ENCODE results near the gene QPCTL.

The QPCTL gene

DNA sequence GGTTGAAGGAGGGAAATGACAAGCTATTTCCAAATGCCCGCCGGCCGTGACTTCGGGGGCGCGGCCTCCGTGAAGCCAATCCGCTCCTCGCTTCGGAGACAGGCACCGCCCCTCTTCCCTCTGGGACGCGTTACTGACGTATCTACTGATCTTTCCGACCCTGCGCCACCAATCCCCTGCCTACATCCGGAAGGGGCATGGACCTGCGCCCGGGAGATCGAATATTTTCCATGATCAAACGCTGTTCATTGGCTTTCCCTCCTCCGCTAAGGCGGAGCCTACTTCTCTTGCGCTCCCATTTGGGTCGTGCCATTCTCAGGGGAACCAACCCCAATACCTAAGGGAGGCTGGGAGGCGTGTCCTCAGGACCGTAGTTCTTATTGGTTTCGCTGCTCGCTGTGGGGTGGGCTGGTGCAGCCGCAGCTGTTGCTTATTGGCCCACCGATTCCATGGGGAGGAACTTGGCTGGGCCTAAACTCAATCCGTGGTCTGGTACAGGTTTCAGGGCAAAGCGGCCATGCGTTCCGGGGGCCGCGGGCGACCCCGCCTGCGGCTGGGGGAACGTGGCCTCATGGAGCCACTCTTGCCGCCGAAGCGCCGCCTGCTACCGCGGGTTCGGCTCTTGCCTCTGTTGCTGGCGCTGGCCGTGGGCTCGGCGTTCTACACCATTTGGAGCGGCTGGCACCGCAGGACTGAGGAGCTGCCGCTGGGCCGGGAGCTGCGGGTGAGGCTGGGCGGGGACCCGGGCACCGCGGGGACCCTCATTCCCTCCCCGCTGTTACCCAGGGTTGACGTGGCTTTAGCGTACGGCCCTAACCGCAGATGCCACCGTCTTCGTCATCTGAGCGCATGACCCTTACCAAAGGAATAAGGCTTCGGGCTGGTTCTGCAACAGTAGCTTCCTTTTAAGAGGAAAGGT lies at the start of gene QPCTL:
Gene QPCTL (plus strand): TSS at position 480 of the 919 bp plus-strand sequence. CDS start 38 bp downstream, at position 518.
- peak; percentile 98 for DNase-seq

DNA sequence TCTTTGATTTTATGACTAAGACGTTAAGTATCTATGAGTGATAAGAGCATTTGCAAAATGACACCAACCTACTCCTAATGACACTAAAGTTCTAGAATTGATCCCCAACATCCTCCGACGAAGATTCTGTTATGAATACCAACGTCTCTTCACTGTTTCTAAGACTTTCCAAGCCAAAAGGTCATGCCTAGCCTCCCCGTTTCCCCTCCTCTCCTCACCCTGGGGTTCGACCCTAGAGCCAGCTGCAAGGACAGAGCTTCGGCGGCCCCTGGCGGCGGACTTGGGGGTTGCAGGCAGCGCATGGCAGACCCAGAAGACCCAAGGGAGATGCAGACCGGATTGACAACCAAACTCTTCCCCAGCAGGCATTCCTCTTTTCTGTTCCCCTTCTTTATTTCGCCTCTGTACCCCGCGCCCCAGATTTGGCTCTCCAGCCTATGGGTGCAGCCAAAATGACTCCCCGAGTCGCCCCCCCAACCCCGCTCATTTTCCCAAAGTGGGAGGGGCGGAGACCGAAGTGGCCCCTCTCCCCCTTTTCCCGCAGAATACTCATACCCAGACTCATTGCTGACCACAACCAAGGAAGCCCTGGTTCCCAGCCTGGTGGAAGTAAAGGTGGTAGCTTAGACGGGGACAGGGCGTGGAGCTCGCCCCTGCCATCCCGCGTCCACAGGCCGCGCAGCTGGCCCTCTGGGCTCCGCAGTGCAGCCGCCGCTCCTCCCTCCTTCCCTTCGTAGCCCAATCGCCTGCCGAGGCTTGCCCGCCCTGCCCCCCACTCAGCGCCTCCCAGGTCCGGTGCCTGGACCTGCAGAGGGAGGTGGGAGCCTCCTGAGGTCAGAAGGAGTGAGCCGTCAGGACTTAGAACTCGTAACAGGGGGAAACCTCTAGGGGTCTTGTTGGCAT lies 49.2 kb upstream of the QPCTL start:
- peak; percentile 92 for DNase-seq

DNA sequence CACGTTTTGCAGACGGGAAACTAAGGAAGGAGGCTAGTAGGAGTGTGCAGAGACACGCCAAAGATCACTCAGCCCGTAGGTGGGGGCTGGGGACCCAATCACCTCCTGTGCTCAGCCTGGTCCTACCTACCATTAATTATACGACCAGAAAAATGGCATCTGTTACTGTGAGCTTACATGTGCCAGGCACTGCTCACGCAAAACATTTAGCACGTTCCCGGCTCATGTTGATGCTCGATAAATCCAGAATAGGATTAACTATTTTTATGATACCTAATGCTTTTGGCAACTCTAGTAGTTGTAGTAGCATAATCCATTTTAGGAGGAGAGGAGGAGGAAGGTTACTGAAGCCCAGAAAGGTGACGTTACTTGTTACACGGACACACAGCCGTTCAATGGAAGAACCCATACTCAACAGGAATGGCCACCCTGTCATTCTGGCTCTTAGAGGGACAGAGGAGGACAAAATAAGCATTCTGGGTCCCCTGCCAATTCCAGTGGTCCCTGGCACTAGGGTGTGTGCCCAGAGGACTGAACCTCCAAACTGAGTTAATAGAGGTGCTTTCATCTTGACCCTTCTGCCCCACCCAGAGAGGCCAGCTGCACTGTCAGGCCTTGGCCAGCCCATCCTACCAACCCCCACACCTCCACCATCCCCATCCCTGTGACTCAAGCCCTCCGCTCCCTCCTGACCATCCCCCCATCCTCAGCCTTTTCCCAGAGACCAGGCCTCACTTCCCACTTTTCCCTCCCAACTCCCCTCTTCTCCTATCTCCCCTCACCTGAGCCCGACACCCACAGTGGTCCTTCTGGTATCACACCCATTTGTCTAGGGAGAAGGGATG lies 48.3 kb upstream of the QPCTL start:
- no peak for DNase-seq

DNA sequence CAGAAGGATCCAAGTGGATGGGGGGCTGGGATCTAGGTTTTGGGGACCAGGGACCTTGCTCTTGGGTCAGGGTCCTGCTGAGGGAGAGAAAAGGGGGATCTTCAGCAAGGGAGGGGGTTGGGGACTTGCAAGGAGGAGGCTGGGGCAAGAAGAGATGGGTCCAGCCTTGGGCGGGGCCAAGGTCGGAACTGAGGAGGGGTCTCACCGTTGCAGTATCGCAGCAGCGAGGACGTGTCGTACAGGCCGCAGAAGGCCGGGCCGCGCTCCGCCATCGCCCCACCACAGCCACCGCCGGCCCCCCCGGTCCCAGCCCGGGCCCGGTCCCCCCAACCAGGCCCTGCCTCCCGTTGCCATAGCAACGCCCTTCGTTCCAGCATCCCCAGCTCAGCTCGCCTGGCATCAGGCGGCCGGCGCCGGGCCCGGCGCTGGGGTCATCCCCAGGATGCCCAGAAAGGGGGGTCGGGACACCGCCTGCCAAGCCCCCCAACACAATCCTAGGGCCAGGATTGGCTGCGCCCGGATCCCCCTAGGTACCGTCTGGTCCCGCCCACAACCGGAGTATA lies 47.3 kb upstream of the QPCTL start:
- DNase-seq, result no peak

DNA sequence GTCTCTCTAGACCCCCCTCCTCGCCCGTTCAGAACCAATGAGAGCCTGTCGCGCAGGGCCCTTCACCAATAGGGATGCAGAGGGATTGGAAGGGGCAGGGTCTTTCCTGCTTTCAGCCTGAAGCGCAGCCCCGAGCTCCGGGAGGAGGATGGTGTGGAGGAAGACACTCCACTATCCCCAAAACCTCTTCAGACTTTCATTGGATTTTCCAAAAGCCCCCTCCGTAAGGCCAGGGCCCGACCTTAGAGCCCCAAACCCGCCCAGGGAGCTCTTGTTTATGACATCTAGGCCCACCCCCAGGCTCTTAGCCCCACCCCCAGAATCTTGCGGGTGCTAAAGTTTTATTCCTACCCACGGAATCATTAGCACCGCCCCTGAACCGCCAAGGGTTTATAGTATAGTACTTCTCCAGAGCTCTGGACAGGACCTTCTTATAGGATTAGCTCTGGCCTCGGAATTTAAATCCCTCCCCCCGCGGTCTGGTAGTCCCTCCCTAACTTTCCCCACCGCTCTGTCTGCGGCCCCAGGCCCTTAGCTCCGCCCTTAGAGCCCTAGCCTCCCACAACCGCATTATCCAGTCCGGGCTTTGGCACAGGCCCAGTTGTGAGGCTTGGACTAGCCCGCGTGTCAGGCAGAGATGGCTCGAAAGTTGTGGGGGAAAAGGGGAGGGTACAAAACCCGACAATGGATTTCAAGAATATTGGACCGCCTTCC lies 46.7 kb upstream of the QPCTL start:
- DNase-seq, result peak; percentile 90

DNA sequence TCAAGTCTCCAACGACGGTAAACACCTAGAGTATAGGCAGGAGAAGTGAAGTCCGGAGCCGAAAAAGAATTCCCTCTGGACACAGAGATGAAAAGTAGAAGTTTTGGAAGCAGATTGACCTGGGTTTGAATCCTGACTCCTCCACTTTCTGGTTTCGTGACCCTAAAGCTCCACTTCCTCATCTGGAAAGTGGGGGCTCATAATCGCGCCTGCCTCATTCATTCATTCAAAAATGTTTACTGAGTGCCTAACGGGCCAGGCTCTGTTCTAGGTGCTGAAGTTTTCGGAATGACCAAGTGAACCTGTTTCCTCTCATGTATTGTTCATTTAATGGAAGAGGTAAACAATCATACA lies 46.1 kb upstream of the QPCTL start:
- DNase-seq, result no peak

DNA sequence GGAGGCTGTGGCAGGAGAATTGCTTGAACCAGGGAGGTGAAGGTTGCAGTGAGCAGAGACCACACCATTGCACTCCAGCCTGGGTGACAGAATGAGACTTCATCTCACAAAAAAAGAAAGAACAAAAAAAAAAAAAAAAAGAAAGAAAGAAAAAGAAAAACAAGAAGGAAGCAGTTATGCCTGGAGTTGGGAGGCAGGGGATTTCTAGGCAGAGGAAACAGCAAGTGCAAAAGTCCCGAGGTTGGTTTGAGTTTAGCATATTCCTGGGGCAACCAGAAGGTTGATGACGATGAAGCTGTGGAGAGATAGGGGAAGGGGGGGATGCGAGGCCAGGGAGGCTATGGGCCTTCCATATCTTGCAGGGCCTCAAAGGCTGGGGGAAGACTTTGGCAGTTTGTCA lies 41.7 kb upstream of the QPCTL start:
- DNase-seq, result no peak

DNA sequence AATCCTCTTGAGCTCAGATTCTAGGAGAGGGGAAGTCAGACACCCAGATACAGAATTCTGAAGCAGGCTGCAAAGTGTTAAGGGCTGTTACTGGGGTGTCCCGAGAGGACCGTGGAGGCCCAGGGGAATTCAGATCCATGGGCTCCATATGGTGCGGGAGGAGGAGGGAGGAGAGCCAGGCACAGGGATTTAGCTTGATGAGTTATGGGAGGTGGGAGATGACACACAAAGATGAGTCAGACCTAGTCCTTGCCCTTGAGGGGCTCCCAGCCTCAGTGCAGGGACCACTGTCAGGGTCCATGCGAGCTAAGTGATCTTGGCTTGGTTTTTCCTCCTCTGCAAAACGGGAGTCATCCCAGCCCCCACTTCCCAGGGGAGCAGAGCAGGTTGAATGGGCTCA lies 38.8 kb upstream of the QPCTL start:
- no peak for DNase-seq

DNA sequence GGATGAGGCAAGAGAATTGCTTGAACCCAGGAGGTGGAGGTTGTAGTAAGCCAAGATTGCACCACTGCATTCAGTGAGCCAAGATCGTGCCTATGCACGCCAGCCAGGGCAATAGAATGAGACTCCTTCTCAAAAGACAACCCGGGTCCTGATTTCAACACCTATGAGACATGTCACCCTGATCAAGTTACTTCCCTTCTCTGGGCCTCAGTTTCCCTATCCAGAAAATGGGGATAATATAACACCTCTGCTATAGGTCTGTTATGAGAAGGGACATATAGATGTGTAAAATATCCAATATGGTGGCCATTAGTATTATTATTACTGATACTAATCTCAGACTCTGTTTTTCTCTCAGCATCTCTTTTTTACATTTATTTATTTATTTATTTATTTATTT lies 37.4 kb upstream of the QPCTL start:
- no peak for DNase-seq

DNA sequence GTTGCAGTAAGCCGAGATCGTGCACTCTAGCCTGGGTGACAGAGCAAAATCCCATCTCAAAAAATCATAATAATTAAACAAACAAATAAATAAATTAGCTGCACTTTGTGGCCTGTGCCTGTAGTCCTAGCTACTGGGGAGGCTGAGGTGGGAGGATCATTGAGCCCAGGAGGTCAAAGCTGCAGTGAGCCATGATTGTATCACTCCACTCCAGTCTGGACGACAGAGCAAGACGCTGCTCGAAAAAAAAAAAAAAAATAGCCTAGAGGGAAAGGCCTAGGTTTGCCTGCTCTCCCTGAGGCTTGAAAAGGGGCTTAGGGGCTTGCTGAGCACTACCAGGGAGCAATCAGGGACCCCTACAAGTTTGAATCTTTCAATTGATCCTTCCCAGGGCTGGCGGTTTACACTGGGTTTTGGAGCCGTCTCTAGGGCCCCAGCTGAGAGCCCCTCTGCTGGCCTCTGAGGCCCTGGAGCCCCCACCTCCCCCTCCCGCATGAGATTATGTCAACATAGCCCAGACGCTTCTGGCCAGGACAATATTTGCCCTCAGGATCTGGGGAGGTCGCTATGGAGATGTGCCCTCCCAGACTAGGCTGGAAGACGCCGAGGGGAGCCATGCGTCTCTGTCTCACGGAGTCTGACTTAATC lies 34.8 kb upstream of the QPCTL start:
- no peak for DNase-seq

DNA sequence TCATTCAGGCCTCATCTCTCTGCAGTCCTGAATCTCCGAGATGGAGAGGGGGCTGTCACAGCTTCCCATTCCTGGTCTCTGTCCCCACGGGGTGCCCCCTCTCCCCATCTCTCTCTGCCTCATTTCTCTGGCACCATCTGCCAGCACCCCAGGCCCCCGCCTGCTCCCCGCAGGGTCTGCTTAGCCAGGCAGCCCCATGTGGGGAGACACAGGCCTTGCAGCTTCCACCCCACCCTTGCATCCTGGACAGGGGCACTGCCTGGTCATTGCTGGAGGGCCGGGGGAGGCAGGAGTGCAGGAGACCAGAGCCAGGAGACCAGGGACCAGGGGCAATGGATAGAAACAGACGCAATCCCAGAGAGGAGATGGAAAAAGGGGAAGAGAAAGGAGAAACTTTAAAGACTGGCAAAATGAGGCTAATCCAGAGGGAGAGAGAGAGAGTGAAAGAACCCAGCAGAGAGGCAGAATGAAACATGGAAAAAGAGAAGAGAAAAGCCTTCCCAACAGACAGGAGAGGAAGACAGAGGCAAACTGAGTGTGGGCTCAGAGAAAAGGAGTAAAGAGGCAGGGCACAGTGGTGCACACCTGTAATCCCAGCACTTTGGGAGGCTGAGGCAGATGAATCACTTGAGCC lies 33.3 kb upstream of the QPCTL start:
- DNase-seq, result no peak

DNA sequence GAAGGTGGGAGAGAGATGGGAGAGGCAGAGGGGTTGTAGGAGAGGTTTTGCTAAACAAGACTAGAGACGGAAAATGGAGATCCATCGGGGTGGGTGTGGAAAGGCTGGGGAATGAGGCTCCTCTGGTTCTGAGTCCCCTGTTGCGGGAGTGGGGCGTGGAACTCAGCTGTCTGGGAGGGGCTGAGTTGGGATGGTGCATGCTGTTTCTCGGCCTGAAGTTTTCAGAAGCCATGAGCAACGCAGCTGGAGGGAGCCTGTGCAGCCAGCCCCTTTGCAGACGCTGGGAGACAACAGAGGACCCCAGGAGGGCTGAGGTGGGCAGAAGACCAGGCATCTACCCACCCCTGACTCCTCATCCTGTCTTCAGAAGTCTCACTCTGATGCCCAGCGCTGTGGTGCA lies 31.8 kb upstream of the QPCTL start:
- DNase-seq, result no peak

DNA sequence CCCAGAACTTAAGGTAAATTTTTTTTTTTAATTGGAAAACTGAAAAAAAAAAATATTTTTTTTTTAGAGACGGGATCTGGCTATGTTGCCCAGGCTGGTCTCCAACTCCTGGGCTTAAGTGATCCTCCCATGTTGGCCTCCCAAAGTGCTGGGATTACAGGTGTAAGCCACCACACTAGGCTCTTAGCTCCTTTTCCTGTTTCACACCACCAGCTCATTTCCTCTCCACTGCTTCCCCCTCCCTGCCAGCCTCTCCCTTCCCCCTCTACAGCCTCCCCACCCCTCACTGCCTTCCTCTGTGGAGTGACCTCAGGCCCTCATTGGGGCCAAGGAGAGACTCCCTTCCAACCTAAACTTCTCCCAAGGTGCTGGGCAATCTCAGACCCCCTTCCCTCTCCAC lies 28.7 kb upstream of the QPCTL start:
- DNase-seq, result no peak

DNA sequence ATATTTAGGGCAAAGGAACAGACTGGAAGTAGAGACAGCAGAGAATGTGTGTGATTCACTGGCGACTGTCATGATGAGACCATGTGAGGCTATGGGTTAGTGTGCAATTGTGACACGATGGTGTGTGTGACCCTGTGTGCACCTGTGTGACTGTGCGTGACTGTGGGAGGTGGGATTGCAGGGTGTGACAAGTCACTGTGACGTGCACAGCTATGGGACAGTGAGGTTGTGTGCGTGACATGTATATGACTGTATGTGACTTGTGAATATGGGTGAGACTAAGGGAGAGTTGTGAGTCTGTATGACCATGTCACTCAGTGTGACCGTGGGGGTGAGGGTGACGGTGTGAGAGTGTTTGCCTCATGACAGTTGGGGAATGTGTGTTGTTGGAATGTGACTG lies 27.9 kb upstream of the QPCTL start:
- no peak for DNase-seq

DNA sequence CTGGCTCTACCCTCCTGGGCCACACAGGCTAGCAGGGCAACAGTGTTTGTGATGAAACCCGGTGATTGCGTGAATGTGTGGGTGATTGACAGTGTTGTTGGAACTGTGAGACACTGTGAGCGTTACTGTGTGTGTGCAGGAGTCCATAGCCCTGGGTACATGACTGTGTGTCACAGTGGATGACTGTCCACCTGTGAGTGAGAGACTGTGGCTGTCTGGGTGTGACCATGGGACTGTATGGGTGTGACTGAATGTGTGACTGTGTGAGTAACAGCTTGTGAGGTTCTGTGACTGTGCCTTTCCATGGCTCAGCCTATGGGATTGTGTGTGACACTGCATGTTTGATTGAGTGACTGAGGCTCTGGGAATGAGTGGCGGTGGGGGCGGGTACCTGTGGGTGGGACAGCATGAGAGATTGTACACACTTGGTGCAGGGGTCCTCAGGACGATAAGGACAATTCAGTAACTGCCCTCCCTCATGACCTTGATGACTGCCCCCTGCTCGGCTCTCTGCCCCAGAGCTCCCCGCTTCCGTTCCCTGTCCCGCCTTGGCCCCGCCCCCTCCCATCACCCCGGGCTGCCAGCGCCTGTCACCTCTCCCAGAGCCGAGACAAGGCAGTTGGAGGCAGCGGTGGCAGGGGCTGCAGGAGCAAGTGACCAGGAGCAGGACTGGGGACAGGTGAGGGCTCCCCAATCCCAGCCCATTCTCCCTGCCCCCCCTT lies 24.7 kb upstream of the QPCTL start, which contains the start of gene GIPR:
Gene GIPR (plus strand): TSS at position 602 of the 722 bp plus-strand sequence. CDS start 1,300 bp downstream, outside the sequence.
- DNase-seq, result peak; percentile 60

DNA sequence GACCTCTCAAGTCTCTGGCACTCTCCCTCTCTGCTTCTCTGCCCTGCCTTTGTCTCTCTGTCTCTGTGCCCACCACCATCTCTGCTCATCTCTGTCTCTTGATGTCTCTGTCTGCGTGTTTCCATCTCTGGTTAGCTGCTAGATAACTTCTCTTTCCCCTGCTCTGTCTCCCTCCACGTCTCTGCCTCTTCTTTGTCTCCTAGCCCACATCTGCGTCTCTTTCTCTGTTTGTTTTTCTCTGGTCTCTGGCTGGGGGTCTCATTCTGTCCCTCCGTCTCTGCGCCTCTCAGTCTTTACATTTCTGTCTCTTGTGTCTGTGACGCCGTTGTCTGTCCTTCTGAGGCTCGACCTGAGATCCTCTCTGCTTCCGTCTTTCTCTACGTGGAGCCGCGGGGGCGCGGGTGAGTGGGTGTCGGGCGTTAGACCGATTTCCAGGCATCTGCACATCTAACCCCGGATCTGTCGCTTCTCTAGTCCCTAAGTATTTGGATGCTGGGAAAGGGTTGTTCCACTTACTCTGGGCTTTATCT lies 24.1 kb upstream of the QPCTL start:
- DNase-seq, result peak; percentile 34

DNA sequence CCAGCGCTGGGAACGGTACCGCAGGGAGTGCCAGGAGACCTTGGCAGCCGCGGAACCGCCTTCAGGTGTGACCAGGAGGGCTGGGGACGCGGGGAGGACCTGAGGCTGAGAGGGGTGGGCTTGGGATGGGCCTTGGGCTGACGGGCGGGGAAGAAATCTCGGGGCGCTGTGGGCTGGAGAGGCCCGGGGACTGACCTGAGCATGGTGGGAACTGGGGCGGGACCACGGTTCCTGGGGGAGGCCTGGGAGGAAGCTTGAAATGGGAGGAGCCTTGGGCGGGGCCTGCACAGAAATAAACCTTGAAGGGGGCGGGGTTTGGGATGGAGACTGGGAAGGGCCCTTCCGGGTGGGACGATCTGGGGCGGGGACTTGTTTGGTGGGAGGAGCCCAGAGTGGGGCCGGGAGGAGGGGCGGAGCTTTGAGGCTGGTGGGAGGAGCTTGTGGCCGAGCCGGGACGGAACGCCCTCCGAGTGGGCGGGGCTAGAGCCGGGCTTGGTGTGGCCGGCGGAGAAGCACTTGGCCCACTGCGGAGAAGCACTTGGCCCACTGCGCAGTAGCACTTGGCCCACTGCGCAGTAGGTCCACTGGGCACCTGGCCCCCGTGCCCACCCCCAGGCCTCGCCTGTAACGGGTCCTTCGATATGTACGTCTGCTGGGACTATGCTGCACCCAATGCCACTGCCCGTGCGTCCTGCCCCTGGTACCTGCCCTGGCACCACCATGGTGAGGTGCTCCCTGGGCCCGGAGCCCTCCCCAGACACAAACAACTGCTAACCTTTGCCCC lies 21.6 kb upstream of the QPCTL start:
- DNase-seq, result peak; percentile 60

DNA sequence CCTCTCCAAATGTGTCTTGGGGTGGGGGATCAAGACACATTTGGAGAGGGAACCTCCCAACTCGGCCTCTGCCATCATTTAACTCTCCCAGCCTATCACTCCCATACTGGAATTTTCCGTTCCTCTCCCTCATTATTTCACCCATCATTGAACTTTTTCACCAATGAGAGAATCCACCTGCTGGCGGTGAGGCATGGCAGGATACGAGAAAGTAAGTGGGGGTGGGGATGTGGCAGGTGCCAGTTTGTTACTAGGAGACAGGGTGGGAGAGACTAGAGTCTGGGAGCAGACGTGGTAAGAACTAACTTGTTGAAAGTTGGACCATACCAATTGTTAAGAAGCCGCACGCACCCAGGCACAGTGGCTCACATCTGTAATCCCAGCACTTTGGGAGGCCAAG lies 17.5 kb upstream of the QPCTL start:
- DNase-seq, result no peak

DNA sequence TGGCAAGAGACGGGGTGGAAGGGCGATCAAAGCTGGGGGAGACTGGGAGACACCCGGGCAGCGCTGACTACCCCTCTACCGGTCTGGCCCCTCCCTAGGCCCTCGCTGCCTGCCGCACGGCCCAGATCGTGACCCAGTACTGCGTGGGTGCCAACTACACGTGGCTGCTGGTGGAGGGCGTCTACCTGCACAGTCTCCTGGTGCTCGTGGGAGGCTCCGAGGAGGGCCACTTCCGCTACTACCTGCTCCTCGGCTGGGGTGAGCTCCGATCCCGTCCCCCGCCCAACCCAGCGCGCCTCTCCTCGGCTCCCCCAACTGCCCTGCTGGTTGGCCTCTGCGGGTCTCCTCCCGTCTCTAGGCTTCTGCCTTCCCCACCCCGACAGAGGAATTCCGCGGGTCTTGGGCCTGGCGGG lies 15.6 kb upstream of the QPCTL start:
- DNase-seq, result peak; percentile 52

Measured in CD4-positive, alpha-beta T cell treated with Interleukin-12 subunit alpha and Interleukin-12 subunit beta, for 1 hour (primary cell).